IMR-90 (cell line): Measurements from ENCODE around the gene NPSR1.

Experiments used
- ELK1 ChIP-seq: fragments of 150-350 bp; IDR thresholded peaks from 2 replicates; pipeline ENCODE4 v1.6.1; 2016; ENCODE audit warnings: low read depth, mild to moderate bottlenecking, low read length, moderate library complexity, borderline replicate concordance
- FOS ChIP-seq: fragments of 150-350 bp; IDR thresholded peaks from 2 replicates; pipeline ENCODE4 v1.6.1; 2016; ENCODE audit warnings: low read depth, low read length
- MAZ ChIP-seq: IDR thresholded peaks from 2 replicates; pipeline ENCODE4 v1.6.1; 2012; ENCODE audit warnings: low read depth, mild to moderate bottlenecking, low read length, improper control_type of control experiment, moderate library complexity, borderline replicate concordance
- RAD21 ChIP-seq: IDR thresholded peaks from 2 replicates; pipeline ENCODE4 v1.6.1; 2012; ENCODE audit warnings: low read length, improper control_type of control experiment
- SMC3 ChIP-seq: fragments of 150-350 bp; IDR thresholded peaks from 2 replicates; pipeline ENCODE4 v1.6.1; 2016; ENCODE audit warnings: low read depth, mild to moderate bottlenecking, antibody characterized with exemption, low read length, moderate library complexity
- TF ChIP-seq, protein P1 (sequence below): conservative IDR thresholded peaks from 2 replicates; pipeline ENCODE4 v1.5.1; 2012; ENCODE audit warnings: mild to moderate bottlenecking, low read depth, low read length, improper control_type of control experiment

GRCh38 chr7:34844936-34845665 is 187.1 kb downstream of the NPSR1 start:
- TF ChIP-seq, protein P1, sequence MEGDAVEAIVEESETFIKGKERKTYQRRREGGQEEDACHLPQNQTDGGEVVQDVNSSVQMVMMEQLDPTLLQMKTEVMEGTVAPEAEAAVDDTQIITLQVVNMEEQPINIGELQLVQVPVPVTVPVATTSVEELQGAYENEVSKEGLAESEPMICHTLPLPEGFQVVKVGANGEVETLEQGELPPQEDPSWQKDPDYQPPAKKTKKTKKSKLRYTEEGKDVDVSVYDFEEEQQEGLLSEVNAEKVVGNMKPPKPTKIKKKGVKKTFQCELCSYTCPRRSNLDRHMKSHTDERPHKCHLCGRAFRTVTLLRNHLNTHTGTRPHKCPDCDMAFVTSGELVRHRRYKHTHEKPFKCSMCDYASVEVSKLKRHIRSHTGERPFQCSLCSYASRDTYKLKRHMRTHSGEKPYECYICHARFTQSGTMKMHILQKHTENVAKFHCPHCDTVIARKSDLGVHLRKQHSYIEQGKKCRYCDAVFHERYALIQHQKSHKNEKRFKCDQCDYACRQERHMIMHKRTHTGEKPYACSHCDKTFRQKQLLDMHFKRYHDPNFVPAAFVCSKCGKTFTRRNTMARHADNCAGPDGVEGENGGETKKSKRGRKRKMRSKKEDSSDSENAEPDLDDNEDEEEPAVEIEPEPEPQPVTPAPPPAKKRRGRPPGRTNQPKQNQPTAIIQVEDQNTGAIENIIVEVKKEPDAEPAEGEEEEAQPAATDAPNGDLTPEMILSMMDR: no peak
- TF ChIP-seq FOS: no peak
- no peak for TF ChIP-seq SMC3
- TF ChIP-seq ELK1: no peak
- no peak for TF ChIP-seq MAZ
- TF ChIP-seq RAD21: no peak
